Measurements from ENCODE around the gene FOSL1.
"Not testable (repeated sequence)": the region's sequence is repeated elsewhere in the genome, so short reads cannot be mapped to it uniquely, and the experiment has no call there.

FOSL1 gene

DNA sequence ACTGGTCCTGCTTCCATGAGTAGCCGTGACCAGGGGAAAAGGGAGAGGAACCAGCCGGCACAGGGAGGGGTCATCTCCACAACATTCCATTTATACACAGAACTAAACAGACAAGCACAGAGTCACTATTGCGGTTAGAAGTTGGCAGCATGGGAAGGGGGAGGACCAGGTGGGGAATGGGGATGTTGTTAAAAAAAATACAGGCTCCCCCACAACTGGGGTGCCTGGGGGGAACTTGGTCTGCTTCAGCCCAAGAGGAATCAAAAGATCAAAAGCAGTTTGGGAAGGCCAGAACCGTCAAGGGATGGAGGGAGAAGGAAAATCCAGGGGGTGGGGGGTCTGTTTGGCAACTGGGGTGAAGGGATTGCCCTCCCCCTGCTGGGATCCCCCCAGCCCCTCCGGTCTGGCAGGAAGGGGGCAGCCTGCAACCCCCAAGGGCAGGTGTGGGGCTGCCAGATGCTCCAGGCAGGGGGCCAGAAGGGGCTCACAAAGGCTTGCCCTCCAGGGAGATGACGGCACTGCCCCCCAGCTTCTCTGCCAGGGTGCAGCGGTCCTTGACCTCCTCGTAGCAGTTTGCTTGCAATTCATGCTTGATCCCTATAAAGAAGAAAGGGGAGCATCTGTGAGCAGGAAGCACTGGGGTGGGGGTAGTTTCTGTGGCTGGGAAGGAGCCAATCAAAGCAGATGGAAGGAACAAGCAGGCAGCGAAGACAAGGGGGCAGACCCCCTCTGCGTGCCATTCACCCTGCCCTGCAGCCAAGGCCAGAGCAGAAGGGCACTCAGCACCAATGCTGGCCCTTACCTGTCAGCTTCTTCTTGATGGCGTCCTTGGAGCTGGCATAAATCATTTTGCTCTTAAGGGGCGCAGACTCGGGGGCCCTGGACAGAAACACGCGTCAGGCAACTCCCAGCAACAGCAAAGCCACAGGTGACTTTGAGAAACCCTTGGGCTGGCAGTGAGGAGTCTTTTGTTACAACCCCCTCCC, 45.0 kb downstream of the FOSL1 start:
- in situ Hi-C loops (cut with MboI; ENCODE audit: low sequenced_read_pairs), result no loop called here

DNA sequence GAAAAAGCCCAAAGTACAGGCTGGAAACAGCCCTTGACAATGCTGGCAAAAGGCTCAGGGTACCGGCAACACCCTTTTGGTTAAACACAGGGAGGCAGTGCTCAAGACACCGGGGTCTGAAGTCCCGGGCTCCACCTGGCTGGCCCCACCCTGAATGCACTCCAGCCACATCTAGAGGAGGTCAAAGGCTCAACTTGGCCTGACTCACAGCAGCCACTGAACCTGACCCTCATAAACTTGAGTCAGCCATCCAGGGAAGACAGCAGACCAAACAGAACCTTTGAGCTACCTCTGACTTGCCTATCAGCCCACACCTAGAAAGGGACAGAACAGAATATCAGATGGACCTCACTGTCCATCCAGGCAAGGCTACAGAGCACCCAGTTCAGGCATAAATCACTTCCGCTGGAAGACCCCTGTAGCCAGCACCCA, 46.0 kb downstream of the FOSL1 start:
- in situ Hi-C loops (cut with MboI; ENCODE audit: low sequenced_read_pairs), result no loop called here

DNA sequence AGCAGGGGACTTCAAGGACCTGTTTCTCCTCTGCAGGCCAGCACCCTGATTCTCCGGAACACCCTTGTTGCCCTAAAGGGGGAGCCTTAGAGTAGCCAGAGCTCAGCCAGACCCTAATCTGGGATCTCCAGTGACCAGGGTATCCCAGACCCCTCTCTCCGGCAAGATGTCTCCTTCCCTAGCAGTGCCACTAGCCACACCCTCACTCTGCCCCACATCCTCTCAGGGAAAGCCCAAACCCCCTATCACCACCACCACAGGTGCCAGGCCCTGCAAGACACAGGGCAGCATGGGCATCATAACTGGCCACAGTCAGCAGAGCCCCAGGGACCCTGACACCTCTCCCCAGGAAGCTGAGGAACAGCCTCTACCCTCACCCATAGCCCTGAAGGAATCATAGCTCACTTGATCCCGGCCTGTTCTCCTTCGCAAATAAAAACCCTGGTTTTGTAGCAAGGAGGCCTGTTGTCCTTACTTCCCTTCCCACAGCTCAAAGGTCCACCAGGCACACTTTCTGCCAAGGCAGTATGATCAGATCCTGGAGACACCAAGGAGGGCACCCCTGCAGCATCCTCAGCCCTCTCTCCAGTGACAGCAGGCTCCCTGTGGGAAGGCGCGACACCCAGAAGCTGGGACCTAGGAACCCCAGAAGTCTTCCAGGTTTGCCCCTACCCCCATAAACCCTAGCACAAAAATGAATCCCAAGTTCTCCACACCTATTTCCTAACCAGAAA, 46.8 kb downstream of the FOSL1 start:
- in situ Hi-C loops (cut with MboI; ENCODE audit: low sequenced_read_pairs), result no loop called here

DNA sequence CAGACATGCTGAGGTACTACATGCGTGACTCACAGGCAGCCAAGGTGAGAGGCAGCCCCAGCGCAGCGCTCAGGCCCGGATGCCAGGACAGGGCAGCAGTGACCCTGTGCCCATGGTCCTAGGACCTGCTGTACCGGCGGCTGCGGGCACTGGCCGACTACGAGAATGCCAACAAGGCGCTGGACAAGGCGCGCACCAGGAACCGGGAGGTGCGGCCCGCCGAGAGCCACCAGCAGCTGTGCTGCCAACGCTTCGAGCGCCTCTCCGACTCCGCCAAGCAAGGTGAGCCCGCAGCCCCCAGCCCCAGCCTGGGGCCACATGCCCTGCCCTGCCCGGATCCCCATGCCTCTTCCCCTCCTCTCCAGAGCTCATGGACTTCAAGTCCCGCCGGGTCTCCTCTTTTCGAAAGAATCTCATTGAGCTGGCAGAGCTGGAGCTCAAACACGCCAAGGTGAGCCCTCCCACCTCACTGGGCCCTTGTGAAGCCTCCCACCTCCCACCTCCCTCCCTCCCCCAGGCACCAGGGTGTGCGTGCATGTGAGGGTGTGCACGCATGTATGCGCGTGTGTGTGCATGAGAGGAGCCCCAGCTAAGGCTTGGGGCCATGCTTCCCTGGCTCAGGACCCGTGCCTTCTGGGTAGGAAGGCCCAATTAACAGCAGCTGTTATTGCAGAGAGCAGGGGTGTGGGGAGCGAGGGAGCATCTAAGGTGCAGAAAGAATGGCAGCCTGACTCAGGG, 47.5 kb downstream of the FOSL1 start:
- in situ Hi-C loops (cut with MboI; ENCODE audit: low sequenced_read_pairs), result no loop called here

DNA sequence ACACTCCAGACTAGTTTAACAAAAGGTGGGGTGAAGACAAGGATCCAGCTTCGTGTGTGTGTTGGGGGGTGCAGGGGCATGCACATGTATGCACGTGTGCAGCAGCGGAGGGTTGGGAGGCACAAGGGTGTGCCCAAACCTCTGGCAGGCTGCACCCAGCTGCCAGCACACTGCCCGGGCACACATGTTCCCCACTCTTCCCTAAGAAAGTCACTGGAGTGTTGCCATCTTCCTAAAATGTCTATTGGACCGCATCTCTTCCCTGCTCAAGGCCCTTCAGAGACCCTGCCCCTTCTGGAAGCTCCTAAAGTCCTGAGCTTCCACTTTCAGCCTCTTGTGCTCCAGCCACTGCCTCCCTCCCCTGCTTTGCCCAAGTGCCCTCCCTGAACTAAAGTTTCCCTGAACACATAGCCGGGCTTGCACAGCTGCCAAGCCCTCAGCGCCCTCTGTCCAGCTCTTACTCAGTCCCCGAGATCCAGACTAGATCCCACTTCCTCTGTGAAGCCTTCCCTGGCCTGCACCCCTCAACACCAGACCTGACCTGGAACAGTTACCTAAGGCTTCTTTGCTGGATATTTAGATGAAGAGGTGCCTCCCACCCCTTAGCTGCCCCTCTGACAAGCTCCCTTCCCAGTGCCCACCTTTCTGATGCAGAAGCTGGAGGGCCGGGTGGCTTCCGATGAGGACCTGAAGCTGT, 48.2 kb downstream of the FOSL1 start:
- in situ Hi-C loops (cut with MboI; ENCODE audit: low sequenced_read_pairs), result no loop called here

DNA sequence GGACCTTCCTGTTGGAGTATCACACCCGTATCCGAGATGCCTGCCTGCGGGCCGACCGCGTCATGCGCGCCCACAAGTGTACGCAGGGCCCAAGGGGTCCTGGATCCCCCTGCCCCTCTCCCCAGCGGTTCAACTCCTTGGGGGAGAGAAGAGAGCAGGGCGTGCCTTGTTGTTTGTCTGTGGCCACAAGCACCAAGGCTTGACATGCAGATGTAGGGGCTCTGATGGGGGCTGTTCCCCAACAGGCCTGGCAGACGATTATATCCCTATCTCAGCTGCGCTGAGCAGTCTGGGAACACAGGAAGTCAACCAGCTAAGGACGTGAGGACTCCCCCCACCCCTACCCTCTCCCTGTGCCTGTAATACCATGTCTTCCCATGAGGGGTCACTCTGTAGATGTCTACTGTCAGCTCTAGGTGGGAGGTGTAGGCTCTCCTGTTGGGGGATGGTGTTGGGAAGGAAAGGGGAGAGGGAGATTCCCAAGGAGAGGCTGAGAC, 49.1 kb downstream of the FOSL1 start:
- in situ Hi-C loops (cut with MboI; ENCODE audit: low sequenced_read_pairs), result no loop called here

DNA sequence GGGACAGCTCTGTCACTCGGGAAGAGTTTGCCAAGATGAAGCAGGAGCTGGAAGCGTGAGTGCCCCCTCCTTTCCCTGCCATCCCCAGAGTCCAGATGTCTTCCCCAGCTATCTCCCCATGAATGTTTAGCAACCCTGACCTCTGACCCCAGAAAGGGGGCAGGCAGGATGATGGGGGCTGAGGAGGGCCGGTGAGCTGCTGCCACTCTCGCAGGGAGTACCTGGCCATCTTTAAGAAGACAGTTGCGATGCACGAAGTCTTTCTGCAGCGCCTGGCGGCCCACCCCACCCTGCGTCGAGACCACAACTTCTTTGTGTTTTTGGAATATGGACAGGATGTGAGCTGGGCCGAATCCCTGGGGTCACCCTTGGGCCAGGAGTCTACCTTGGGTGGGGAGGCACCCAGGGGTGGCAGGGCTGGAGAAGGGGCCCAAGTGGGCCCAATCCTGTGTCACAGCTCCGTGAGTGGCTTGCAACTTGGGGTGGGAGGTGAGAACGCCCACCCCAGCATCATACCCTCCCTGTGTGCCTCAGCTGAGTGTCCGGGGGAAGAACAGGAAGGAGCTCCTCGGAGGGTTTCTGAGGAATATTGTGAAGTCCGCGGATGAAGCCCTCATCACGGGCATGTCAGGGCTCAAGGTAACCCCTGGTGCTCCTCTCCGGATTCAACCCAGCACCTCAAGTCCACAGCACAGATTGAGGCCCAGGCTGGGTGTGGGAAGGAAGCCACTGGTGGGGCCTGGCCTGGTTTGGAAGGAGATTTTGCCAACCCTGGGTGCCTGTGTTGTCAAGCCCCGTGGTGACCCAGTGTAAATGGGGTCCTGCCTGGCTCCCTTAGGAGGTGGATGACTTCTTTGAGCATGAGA, 49.7 kb downstream of the FOSL1 start:
- in situ Hi-C loops (cut with MboI; ENCODE audit: low sequenced_read_pairs), result no loop called here

DNA sequence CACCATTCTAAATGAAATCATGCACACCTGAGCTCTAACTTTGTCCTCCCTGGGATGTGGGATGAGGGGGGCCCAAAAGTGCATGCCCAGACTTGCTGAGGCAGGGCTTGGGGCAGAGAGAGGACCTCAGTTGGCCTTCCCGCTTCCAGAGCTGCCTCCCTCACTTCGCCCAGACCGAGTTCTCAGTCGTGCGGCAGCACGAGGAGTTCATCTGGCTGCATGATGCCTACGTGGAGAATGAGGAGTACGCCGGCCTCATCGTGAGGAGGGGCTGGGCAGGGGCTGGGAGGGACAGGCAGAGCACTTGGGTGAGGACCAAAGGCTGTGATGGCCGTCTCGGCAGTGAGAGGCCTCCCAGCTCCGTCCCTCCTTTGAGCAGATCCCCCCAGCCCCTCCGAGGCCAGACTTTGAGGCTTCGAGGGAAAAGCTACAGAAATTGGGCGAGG, 50.4 kb downstream of the FOSL1 start:
- in situ Hi-C loops (cut with MboI; ENCODE audit: low sequenced_read_pairs), result no loop called here

DNA sequence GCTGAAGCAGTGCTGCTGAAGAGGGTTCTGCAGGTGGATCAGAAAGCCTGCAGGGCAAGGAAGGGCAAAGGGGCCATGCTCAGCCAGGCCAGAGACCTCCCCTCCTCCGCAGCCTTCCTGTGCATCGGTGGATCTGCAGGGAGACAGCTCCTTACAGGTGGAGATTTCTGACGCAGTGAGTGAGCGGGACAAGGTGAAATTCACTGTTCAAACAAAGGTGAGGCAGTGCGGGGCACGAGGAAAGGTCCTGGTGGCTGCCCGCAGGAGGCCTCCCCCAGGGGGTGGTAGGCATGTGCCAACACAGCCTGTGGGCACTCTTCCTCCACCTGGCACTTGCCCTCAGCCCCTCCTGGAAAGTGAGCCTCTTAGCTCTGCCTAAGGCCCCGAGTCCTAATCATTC, 50.8 kb downstream of the FOSL1 start:
- in situ Hi-C loops (cut with MboI; ENCODE audit: low sequenced_read_pairs), result no loop called here

DNA sequence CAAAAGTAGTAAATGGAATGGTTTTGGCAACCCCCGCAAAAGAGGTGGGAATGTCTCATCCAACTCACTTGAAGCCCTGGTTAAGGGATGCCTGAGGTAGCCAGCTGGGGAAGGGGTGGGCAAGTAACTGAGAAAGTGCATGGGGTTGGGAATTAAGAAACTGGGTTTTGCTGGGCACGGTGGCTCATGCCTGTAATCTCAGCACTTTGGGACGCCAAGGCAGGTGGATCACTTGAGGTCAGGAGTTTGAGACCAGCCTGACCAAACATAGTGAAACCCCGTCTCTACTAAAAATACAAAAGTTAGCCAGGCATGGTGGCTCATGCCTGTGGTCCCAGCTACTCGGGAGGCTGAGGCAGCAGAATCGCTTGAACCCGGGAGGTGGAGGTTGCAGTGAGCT, 51.5 kb downstream of the FOSL1 start:
- in situ Hi-C loops (cut with MboI; ENCODE audit: low sequenced_read_pairs), result not testable (repeated sequence)

DNA sequence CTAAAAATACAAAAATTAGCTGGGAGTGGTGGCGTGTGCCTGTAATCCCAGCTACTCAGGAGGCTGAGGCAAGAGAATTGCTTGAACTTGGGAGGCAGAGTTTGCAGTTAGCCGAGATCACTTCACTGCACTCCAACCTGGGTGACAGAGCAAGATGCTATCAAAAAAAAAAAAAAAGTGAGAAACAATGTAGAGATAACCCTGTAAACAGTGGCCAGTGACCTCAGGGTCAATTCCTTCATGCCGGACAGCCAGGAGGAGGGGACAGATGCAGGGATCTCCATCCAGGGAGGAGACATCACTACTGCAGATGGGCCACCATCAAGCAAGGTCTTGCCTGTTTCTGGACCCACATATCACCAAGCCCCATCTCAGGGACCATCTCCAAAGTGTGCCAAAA, 52.4 kb downstream of the FOSL1 start:
- in situ Hi-C loops (cut with MboI; ENCODE audit: low sequenced_read_pairs), result no loop called here

DNA sequence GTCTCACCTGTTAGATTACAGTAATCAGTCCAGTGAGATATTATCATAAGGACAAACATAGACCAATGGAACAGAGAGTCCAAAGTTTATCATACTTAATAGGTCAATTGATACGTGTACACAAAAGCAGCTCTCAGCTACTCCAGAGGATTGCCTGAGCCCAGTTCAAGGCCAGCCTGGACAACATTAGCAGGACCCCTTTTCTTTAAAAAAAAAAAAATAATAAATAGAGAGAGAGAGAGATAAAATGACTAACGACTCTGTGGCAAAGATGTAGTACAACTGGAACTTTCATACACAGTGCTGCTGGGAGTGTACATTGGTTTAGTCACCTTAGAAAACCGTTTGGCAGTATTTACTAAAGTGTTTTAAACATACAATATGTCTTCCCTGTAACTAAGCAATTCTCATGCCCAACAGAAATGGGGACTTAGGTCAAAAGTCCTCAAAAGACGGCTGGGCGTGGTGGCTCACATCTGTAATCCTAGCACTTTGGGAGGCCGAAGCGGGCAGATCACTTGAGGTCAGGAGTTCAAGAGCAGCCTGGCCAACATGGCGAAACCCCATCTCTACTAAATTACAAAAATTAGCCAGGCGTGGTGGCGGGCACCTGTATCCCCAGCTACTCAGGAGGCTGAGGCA, 55.8 kb downstream of the FOSL1 start:
- in situ Hi-C loops (cut with MboI; ENCODE audit: low sequenced_read_pairs), result no loop called here

DNA sequence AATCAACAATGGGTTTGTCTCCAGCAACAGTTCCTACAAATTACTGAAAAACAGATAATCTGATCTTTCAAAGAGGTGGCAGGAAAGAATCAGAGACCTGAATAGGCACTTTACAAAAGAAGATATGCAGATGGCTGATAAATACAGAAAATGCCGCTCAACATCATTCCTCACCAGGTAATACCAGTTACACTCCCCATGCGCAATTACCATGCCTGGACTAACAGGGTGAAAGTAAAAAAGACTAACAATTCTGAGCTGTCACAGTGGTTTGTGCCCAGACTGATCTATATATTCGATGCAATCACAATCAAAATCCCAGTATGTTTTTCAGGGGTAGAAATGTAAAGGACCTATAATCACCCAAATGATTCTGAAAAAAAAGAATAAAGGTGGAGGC, 56.4 kb downstream of the FOSL1 start:
- in situ Hi-C loops (cut with MboI; ENCODE audit: low sequenced_read_pairs), result no loop called here

DNA sequence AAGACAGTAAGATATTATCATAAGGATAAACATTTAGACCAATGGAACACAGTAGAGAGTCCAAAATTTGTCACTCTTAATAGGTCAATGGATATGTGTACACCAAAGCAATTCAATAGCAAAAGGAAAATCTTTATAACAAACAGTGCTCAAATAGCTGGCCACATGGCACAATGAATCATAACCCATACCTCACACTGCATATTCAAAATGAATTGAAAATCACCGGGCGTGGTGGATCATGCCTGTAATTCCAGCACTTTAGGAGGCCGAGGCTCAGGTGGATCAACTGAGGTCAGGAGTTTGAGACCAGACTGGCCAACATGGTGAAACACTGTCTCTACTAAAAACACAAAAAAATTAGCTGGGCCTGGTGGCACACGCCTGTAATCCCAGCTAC, 58.0 kb downstream of the FOSL1 start:
- in situ Hi-C loops (cut with MboI; ENCODE audit: low sequenced_read_pairs), result no loop called here
